ENCODE data around the gene MMP21. TPM values are rescaled to one million over a fixed set of nuclear protein-coding genes. Genes with fewer than 3 reads are reported as not detected.

The MMP21 gene
- total and polyA plus RNA-seq, 2 of the 13 experiments (the other 11 are each of a cell fraction or from before 2014, with no cell fraction given): not detected

- TF ChIP-seq ZNF740 (CRISPR knock-in tag; IDR thresholded peaks at IDR 0.05) (0 out of 2 replicates have a peak, but pooled peaks have one; percentile 27), ZNF12 (CRISPR knock-in tag; IDR thresholded peaks at IDR 0.05) (0 out of 2 replicates have a peak, but pooled peaks have one; percentile 44), PLRG1 (conservative IDR thresholded peaks at IDR 0.05) (no peak), ZNF280B (CRISPR knock-in tag; IDR thresholded peaks at IDR 0.05; ENCODE audit: borderline replicate concordance) (peak; percentile 63; the same call in 1 of the 2 replicates), XBP1 (CRISPR knock-in tag; IDR thresholded peaks at IDR 0.05) (peak; percentile 63; the same call in 1 of the 2 replicates), ZNF101 (CRISPR knock-in tag; IDR thresholded peaks at IDR 0.05; ENCODE audit: borderline replicate concordance, low read depth) (0 out of 2 replicates have a peak, but pooled peaks have one; percentile 65), ZNF501 (CRISPR knock-in tag; IDR thresholded peaks at IDR 0.05) (peak; percentile 88), PHF20 (CRISPR knock-in tag; IDR thresholded peaks at IDR 0.05) (peak; percentile 85), ZNF619 (CRISPR knock-in tag; IDR thresholded peaks at IDR 0.05) (peak; percentile 51; the same call in 1 of the 2 replicates), ZNF891 (CRISPR knock-in tag; IDR thresholded peaks at IDR 0.05) (0 out of 2 replicates have a peak, but pooled peaks have one; percentile 6), SKI (IDR thresholded peaks at IDR 0.05; ENCODE audit: partially characterized antibody) (no peak), ZNF367 (CRISPR knock-in tag; IDR thresholded peaks at IDR 0.05; ENCODE audit: borderline replicate concordance) (0 out of 2 replicates have a peak, but pooled peaks have one; percentile 48), PAX8 (CRISPR knock-in tag; IDR thresholded peaks at IDR 0.05; ENCODE audit: borderline replicate concordance) (no peak), ZNF121 (CRISPR knock-in tag; IDR thresholded peaks at IDR 0.05) (no peak; the same call in none of the 2 replicates), RCOR2 (CRISPR knock-in tag; IDR thresholded peaks at IDR 0.05) (no peak), GABPB1 (CRISPR knock-in tag; IDR thresholded peaks at IDR 0.05) (peak; percentile 95), ZNF224 (CRISPR knock-in tag; IDR thresholded peaks at IDR 0.05) (no peak; the same call in 1 of the 2 replicates), SKIL (CRISPR knock-in tag; IDR thresholded peaks at IDR 0.05; ENCODE audit: borderline replicate concordance) (peak; percentile 30; the same call in 1 of the 2 replicates), ZNF350 (CRISPR knock-in tag; IDR thresholded peaks at IDR 0.05; ENCODE audit: borderline replicate concordance, low read depth) (peak; percentile 90), TBP (CRISPR knock-in tag; IDR thresholded peaks at IDR 0.05) (0 out of 2 replicates have a peak, but pooled peaks have one; percentile 37)
- TF ChIP-seq, protein P1, sequence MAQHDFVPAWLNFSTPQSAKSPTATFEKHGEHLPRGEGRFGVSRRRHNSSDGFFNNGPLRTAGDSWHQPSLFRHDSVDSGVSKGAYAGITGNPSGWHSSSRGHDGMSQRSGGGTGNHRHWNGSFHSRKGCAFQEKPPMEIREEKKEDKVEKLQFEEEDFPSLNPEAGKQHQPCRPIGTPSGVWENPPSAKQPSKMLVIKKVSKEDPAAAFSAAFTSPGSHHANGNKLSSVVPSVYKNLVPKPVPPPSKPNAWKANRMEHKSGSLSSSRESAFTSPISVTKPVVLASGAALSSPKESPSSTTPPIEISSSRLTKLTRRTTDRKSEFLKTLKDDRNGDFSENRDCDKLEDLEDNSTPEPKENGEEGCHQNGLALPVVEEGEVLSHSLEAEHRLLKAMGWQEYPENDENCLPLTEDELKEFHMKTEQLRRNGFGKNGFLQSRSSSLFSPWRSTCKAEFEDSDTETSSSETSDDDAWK (CRISPR knock-in tag; IDR thresholded peaks at IDR 0.05): no peak
- TF ChIP-seq, protein P2, sequence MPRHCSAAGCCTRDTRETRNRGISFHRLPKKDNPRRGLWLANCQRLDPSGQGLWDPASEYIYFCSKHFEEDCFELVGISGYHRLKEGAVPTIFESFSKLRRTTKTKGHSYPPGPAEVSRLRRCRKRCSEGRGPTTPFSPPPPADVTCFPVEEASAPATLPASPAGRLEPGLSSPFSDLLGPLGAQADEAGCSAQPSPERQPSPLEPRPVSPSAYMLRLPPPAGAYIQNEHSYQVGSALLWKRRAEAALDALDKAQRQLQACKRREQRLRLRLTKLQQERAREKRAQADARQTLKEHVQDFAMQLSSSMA (CRISPR knock-in tag; IDR thresholded peaks at IDR 0.05): peak; percentile 67; the same call in 1 of the 2 replicates
- TF ChIP-seq, protein P3, sequence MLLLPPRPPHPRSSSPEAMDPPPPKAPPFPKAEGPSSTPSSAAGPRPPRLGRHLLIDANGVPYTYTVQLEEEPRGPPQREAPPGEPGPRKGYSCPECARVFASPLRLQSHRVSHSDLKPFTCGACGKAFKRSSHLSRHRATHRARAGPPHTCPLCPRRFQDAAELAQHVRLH (CRISPR knock-in tag; IDR thresholded peaks at IDR 0.05; ENCODE audit: borderline replicate concordance, low read depth): no peak
Measured at GRCh38 chr10:125719173-125720001, 56.2 kb downstream of the MMP21 start, which contains the start of gene EDRF1 (continued).
